ENCODE data around the gene HECW1. TPM values are rescaled to one million over a fixed set of nuclear protein-coding genes. Genes with fewer than 3 reads are reported as not detected.

Gene HECW1
- total and polyA plus RNA-seq, 2 experiments from 2014 or later = 11.0 to 21.8 TPM

DNA sequence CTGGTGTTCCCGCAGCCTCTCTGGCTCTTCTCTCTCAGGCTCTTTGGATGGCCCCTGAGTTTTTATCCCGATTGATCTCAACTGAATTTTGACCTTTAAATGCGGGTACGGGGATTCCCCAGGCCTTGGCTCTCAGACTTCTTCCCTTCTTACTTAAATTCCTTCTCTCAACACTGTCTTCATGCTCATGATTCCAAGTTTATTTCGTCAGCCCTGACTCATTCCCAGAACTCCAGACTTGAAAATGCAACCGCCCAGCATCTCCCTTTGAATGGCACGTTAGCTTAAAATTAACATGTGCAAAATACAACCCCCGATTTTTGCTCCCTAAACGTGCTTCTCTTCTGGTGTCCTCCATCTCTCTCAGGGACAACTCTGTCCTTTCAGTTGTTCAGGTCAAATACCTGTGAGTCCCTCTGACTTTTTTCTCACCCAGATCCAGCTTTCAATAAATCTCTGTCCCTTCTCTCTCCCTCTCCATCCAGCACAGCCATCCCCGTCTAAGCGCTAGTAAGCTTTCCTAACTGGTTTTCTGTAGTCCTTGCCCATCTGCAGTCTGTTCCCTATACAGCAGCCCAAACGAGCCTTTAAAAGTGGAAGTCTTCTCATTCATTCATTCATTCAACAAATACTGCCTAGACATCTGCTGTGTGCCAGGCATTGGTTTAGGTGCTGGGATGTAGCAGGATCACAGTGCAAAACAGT, 7.1 kb downstream of the HECW1 start:
- ATAC-seq (peak; percentile 68), DNase-seq (ENCODE audit: low spot score) (peak; percentile 38)
- Histone ChIP-seq H3K36me3 (ENCODE audit: insufficient read depth) (no peaks in the 10 kb centered on the region), H3K27me3 (ENCODE audit: insufficient read depth) (no peaks in the 10 kb centered on the region), H3K9me2 (ENCODE audit: insufficient read depth) (no peaks in the 10 kb centered on the region), H3K4me3 (peak overlapping the region; percentile 1; the same call in 1 of the 2 replicates), H3K4me2 (peak overlapping the region; percentile 45), H3F3A (replicated peaks; ENCODE audit: low read depth) (no peaks in the 10 kb centered on the region), H4K20me1 (replicated peaks; ENCODE audit: insufficient read depth) (no peaks in the 10 kb centered on the region), H3K4me1 (ENCODE audit: insufficient read depth) (peaks cover 38% of the 10 kb centered on the region), H3K27ac (ENCODE audit: low read depth) (0 out of 2 replicates have a peak overlapping the region, but pooled peaks have one; percentile 70), H2AFZ (no peak overlapping the region), H3K79me2 (replicated peaks; ENCODE audit: insufficient read depth) (peaks cover 25% of the 10 kb centered on the region)
- H3K36me3 Mint-ChIP-seq (ENCODE audit: low read depth) = no peaks in the 10 kb centered on the region
- H3K4me3 Mint-ChIP-seq = no peak overlapping the region
- no peaks in the 10 kb centered on the region for H3K9me3 Mint-ChIP-seq
- peaks cover 7% of the 10 kb centered on the region for H3K27me3 Mint-ChIP-seq (ENCODE audit: insufficient read depth, low read depth, poor library complexity)
- H3K4me1 Mint-ChIP-seq = peaks cover 33% of the 10 kb centered on the region
- TF ChIP-seq, protein P1, sequence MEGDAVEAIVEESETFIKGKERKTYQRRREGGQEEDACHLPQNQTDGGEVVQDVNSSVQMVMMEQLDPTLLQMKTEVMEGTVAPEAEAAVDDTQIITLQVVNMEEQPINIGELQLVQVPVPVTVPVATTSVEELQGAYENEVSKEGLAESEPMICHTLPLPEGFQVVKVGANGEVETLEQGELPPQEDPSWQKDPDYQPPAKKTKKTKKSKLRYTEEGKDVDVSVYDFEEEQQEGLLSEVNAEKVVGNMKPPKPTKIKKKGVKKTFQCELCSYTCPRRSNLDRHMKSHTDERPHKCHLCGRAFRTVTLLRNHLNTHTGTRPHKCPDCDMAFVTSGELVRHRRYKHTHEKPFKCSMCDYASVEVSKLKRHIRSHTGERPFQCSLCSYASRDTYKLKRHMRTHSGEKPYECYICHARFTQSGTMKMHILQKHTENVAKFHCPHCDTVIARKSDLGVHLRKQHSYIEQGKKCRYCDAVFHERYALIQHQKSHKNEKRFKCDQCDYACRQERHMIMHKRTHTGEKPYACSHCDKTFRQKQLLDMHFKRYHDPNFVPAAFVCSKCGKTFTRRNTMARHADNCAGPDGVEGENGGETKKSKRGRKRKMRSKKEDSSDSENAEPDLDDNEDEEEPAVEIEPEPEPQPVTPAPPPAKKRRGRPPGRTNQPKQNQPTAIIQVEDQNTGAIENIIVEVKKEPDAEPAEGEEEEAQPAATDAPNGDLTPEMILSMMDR (conservative IDR thresholded peaks at IDR 0.05; ENCODE audit: low read depth in 2 of 2) = no peak
- no peak for TF ChIP-seq POLR2AphosphoS5 (IDR thresholded peaks at IDR 0.05; ENCODE audit: low read depth)
- H3K27ac Mint-ChIP-seq = no peak overlapping the region

DNA sequence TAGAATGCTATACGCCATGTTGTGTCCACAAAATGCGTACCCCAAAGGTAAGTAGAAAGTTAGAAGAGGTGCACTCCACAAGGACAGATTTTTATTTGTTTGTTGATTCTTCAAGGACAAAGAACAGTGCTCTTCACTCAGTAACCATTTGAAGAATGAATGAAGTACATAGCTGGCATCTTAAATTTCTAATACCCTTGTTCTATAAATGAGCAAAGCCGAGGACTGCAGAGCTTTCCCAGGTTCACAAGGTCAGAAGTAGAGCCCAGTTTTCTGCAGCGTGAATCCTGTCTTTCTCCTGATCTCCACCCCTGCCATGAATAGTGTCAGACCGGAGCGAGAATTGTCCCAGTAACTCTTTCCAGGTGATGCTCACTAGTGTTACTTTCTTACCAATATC, 9.5 kb downstream of the HECW1 start:
- H2AFZ ChIP-seq = no peak overlapping the region
- no peak for ATAC-seq
- no peak overlapping the region for H3K27ac Mint-ChIP-seq
- no peaks in the 10 kb centered on the region for H3K36me3 Mint-ChIP-seq (ENCODE audit: low read depth)
- peaks cover 7% of the 10 kb centered on the region for H3K27me3 Mint-ChIP-seq (ENCODE audit: insufficient read depth, low read depth, poor library complexity)
- no peak overlapping the region for H3K4me3 Mint-ChIP-seq
- H3K27ac ChIP-seq (ENCODE audit: low read depth) = no peak overlapping the region
- no peak overlapping the region for H3K4me2 ChIP-seq
- H3K79me2 ChIP-seq (replicated peaks; ENCODE audit: insufficient read depth) = peaks cover 5% of the 10 kb centered on the region
- H3K4me1 ChIP-seq (ENCODE audit: insufficient read depth) = peaks cover 24% of the 10 kb centered on the region
- H3K4me1 Mint-ChIP-seq = peaks cover 18% of the 10 kb centered on the region
- H3K36me3 ChIP-seq (ENCODE audit: insufficient read depth) = no peaks in the 10 kb centered on the region
- no peaks in the 10 kb centered on the region for H3K9me3 Mint-ChIP-seq
- H4K20me1 ChIP-seq (replicated peaks; ENCODE audit: insufficient read depth) = no peaks in the 10 kb centered on the region
- H3K4me3 ChIP-seq = no peak overlapping the region
- no peak for DNase-seq (ENCODE audit: low spot score)
- H3K27me3 ChIP-seq (ENCODE audit: insufficient read depth) = no peaks in the 10 kb centered on the region
- no peaks in the 10 kb centered on the region for H3K9me2 ChIP-seq (ENCODE audit: insufficient read depth)
- H3F3A ChIP-seq (replicated peaks; ENCODE audit: low read depth) = no peaks in the 10 kb centered on the region
- TF ChIP-seq CREB1 (CRISPR knock-in tag; IDR thresholded peaks at IDR 0.05; ENCODE audit: low read depth) = no peak
- no peak for TF ChIP-seq POLR2AphosphoS5 (IDR thresholded peaks at IDR 0.05; ENCODE audit: low read depth)
- TF ChIP-seq EZH2phosphoT487 (IDR thresholded peaks at IDR 0.05; ENCODE audit: unreplicated experiment) = no peak
- no peak for TF ChIP-seq STAT1 (IDR thresholded peaks at IDR 0.05; ENCODE audit: unreplicated experiment)
- TF ChIP-seq ZNF114 (CRISPR knock-in tag; IDR thresholded peaks at IDR 0.05) = no peak
- TF ChIP-seq, protein P2, sequence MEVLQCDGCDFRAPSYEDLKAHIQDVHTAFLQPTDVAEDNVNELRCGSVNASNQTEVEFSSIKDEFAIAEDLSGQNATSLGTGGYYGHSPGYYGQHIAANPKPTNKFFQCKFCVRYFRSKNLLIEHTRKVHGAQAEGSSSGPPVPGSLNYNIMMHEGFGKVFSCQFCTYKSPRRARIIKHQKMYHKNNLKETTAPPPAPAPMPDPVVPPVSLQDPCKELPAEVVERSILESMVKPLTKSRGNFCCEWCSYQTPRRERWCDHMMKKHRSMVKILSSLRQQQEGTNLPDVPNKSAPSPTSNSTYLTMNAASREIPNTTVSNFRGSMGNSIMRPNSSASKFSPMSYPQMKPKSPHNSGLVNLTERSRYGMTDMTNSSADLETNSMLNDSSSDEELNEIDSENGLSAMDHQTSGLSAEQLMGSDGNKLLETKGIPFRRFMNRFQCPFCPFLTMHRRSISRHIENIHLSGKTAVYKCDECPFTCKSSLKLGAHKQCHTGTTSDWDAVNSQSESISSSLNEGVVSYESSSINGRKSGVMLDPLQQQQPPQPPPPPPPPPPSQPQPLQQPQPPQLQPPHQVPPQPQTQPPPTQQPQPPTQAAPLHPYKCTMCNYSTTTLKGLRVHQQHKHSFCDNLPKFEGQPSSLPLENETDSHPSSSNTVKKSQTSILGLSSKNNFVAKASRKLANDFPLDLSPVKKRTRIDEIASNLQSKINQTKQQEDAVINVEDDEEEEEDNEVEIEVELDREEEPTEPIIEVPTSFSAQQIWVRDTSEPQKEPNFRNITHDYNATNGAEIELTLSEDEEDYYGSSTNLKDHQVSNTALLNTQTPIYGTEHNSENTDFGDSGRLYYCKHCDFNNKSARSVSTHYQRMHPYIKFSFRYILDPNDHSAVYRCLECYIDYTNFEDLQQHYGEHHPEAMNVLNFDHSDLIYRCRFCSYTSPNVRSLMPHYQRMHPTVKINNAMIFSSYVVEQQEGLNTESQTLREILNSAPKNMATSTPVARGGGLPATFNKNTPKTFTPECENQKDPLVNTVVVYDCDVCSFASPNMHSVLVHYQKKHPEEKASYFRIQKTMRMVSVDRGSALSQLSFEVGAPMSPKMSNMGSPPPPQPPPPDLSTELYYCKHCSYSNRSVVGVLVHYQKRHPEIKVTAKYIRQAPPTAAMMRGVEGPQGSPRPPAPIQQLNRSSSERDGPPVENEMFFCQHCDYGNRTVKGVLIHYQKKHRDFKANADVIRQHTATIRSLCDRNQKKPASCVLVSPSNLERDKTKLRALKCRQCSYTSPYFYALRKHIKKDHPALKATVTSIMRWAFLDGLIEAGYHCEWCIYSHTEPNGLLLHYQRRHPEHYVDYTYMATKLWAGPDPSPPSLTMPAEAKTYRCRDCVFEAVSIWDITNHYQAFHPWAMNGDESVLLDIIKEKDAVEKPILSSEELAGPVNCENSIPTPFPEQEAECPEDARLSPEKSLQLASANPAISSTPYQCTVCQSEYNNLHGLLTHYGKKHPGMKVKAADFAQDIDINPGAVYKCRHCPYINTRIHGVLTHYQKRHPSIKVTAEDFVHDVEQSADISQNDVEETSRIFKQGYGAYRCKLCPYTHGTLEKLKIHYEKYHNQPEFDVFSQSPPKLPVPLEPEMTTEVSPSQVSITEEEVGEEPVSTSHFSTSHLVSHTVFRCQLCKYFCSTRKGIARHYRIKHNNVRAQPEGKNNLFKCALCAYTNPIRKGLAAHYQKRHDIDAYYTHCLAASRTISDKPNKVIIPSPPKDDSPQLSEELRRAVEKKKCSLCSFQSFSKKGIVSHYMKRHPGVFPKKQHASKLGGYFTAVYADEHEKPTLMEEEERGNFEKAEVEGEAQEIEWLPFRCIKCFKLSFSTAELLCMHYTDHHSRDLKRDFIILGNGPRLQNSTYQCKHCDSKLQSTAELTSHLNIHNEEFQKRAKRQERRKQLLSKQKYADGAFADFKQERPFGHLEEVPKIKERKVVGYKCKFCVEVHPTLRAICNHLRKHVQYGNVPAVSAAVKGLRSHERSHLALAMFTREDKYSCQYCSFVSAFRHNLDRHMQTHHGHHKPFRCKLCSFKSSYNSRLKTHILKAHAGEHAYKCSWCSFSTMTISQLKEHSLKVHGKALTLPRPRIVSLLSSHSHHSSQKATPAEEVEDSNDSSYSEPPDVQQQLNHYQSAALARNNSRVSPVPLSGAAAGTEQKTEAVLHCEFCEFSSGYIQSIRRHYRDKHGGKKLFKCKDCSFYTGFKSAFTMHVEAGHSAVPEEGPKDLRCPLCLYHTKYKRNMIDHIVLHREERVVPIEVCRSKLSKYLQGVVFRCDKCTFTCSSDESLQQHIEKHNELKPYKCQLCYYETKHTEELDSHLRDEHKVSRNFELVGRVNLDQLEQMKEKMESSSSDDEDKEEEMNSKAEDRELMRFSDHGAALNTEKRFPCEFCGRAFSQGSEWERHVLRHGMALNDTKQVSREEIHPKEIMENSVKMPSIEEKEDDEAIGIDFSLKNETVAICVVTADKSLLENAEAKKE (CRISPR knock-in tag; IDR thresholded peaks at IDR 0.05) = no peak
- TF ChIP-seq, protein P1 (conservative IDR thresholded peaks at IDR 0.05; ENCODE audit: low read depth in 2 of 2) = no peak
- TF ChIP-seq NANOG (IDR thresholded peaks at IDR 0.05; ENCODE audit: borderline replicate concordance) = no peak
